Measurements from ENCODE around the gene TMEM14A.
A peak's percentile ranks its signal among the peaks of the same experiment; 100 is the strongest.
"Not testable (repeated sequence)": the region's sequence is repeated elsewhere in the genome, so short reads cannot be mapped to it uniquely, and the experiment has no call there.

TMEM14A gene

GRCh38 chr6:52657870-52658269 is 13.0 kb upstream of the TMEM14A start:
- no peak for DNase-seq (ENCODE audit: low read depth)

DNA sequence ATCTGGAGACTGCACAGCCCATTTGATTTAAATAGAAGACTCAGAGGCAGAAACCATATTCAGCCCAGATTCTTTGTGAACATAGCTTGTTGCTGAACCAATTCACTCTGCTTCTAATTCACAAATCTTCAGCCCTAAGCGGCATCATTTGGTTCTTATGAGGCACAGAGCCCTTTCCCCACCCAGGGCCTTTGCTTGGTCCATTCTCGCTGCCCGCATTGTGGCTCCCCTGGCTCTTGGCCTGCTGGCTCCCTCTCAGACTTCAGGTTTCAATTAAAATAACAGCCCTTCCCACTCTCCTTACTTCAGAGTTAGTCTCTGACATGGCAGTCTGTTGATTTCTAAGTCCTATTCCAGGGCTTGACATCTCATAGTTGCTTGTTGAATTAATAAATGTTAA is 9.4 kb upstream of the TMEM14A start:
- DNase-seq (ENCODE audit: low read depth) = no peak

- no peak for DNase-seq (ENCODE audit: low read depth)
These were observed 8.9 kb upstream of the TMEM14A start for GRCh38 chr6:52662031-52662430.

- DNase-seq (ENCODE audit: low read depth) = no peak
These were observed 7.6 kb upstream of the TMEM14A start for GRCh38 chr6:52663120-52663935.

DNA sequence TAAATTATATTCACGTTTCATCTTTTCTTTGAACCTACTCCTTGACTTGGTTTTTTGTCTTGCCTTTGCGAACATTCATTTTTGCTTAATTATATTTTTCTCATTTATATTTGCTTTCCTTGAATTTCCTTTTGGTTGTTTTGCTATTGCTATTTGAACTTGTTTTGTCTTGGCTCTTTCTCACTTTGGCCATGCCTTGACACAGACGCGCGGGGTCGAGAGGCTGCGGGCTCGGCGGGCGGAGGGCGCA is 7.1 kb upstream of the TMEM14A start:
- no peak for DNase-seq (ENCODE audit: low read depth)

DNA sequence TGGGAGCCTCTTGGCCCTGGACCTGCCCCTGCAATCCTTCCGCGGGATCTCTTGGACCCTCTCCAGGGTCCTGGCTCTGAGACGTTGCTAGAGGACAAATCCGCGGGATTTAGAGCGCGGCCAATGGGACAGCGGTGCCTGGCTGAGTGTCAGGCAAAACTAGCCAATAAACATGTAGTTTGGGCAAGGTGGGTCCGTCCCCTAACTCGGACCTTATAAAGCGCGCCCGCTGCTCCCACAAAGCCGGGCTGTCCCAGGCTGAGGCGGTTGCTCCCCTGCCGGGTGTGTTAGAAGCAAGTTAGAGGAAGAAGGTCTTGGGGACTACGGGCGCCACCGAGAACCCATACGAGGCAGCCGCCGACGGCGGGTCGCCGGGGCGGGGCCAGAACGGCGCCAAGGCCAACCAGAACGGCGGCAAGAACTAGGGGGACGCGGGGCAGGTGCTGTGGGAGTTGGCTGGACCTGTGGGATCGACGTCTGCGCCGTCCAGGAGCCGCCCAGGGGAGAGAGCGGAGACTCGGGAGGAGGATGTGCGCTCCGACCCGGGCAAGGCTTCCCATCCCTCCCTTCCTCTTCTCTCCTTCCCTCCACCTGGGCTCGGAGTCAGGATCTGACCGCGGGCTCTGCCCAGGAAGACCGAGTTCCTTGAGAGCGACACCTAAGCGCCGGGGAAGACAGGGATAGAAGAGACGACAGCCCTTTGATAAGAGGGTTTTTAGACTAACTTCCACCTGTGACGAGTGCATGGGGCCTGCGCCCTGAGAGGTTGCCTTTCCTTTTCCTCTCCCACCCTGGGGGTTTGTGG is 6.5 kb upstream of the TMEM14A start:
- peak; percentile 66 for DNase-seq (ENCODE audit: low read depth)

GRCh38 chr6:52664991-52665686 is 5.8 kb upstream of the TMEM14A start:
- DNase-seq (ENCODE audit: low read depth) = no peak

GRCh38 chr6:52666071-52666470 is 4.8 kb upstream of the TMEM14A start:
- DNase-seq (ENCODE audit: low read depth) = no peak

- no peak for DNase-seq (ENCODE audit: low read depth)
These were observed 4.4 kb upstream of the TMEM14A start for GRCh38 chr6:52666523-52666922.

- no peak for DNase-seq (ENCODE audit: low read depth)
These were observed 3.3 kb upstream of the TMEM14A start for GRCh38 chr6:52667572-52667971.

DNA sequence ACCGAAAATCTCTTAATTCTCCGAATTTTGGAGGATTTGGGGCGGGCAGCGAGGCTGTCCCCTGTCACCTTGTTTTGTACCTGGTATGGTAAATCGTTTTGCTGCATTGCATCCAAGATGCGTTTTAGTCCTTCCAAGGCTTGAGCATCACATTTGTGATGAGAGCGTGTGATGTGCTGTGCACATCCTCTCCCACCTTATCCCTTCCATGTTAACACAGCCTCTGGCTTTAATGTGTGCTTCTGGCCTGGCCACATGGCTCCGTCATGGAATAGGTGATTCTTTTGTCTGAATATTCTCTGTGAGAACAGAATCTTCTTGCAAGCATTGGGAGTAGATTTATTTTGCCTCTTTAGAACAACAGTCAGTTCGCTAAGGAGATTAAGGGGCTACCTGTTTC is 763 bp downstream of the TMEM14A start:
- DNase-seq (ENCODE audit: low read depth) = no peak

GRCh38 chr6:52672412-52673025 is 1.6 kb downstream of the TMEM14A start:
- DNase-seq (ENCODE audit: low read depth) = no peak

GRCh38 chr6:52674666-52675065 is 3.8 kb downstream of the TMEM14A start:
- no peak for DNase-seq (ENCODE audit: low read depth)

DNA sequence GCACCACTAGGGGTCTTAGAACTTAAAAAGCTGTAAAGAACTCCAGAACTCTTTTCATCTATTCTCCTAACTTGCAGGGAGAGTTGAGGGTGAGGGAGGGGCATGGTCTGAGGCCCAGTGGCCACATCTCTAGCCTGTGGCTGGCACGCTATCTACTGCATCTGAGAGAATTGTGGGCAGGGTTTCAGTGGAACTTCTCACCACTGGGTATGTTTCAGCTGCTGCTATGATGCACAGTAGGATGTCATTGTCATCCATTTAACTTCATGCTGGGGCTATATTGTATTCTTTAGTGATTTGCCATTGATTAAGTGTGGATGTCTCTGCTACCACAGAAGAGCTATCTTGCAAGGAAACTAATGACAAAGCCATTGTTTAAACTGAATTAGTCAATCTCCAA is 4.5 kb downstream of the TMEM14A start:
- no peak for DNase-seq (ENCODE audit: low read depth)

GRCh38 chr6:52676631-52677030 is 5.7 kb downstream of the TMEM14A start:
- not testable (repeated sequence) for DNase-seq (ENCODE audit: low read depth)

DNA sequence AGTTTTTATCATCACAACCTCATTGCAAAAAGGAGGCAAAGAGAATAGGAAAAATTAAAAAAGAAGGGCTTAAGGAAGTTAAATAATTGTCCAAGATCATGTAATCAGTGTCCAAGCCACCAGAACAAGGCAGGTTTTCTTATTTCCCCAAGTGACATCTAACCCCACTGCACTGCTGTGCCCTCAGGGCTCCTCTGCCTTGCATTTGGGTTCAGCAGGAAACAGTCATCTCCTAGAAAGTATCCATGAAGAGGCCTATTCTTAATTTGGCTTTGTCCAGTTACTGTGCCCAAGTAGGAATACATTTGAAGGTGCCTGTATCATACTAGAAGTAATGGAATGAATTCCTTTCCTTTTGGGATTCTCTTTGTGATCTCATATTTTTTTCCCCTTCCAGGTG is 10.5 kb downstream of the TMEM14A start:
- no peak for DNase-seq (ENCODE audit: low read depth)

DNA sequence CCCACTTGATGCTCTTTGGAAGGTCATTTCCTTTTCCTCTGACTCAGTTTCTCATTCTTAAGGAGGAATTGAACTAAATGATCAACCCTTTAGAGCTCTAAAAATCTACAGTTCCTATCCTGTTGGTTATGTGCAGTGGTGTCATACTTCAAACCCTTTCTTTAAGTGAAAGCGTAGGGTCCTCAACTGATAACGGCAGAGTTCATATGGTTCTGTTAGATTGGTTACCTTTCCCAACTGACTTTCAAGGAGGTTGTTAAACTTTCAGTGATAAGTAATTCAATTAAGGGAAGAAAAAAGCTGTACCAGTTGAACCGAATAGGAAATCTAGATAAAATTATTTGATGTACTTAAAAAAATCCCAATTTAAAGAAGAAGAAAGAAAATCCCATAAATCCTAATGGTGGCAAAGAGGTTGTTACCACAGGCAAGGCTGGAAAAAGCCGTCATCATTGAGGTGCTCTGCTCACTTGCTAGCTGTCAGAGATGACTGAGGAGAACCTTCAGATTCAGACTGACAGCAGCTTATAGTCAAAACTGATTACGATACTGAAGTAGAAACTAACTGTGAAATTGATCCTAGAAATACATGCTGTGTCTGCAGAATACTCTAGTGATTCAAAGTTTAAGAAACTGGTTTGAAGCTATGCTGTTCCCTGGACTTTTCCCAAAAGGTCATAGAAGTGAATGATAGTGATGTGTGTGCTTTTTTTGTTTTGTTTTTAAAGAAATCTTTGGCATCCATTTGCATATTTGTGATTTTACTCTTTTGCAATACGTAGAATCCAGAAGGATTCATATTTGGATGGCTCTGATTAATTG is 16.2 kb downstream of the TMEM14A start:
- no peak for DNase-seq (ENCODE audit: low read depth)

- no peak for DNase-seq (ENCODE audit: low read depth)
These were observed 18.9 kb downstream of the TMEM14A start for GRCh38 chr6:52689857-52690256.

DNA sequence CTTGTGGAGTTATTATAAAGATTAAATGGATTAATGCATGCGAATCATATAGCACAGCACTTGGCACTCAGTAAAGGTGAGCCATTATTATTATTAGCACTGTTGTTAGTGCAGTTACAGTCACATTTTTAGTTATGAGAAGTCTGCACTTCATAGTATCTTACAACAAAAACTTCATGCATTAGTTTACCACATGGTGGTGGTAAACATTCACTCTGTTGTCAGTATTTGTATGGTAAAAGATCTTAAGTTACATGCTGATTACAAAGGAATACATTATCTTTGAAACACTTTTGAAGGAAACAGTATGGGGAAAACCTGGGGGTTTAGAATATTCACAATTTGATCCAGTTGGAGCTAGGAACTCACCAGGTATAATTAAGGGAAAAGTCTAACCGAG is 20.8 kb downstream of the TMEM14A start:
- no peak for DNase-seq (ENCODE audit: low read depth)

GRCh38 chr6:52693773-52694172 is 22.9 kb downstream of the TMEM14A start:
- no peak for DNase-seq (ENCODE audit: low read depth)

DNA sequence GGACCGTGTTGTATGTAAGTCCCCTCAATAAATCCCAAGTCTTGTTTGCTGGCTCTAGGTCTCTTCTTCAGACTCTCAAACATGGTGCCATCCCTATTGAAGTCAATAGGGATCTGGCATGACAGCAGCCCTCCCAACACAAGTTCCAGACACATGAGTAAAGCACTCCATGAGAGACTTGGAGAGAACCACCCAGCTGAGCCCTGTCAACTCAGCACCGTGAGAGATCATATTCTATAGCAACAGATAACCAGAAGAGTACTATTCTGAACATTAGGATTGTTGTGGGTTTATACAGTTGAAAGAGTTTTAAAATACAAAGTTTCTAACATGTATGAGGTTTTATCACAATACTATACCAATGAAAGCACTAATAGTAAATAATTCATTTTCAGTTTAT is 23.5 kb downstream of the TMEM14A start:
- no peak for DNase-seq (ENCODE audit: low read depth)

GRCh38 chr6:52696418-52696817 is 25.5 kb downstream of the TMEM14A start:
- no peak for DNase-seq (ENCODE audit: low read depth)
